GM06990 (cell line): ENCODE results near the gene GPX7.

Experiments used
- DNase-seq: peaks from one replicate; pipeline ENCODE4 v3.0.0-alpha.2; 2011; ENCODE audit not compliant: insufficient read length; ENCODE audit errors: extremely low read depth
- H3K27me3 ChIP-seq: replicated peaks from 2 replicates; pipeline ENCODE4 v1.6.0; 2011; ENCODE audit warnings: low read length; ENCODE audit not compliant: control insufficient read depth, insufficient read depth
- H3K36me3 ChIP-seq: 2 replicates; pipeline ENCODE4 v1.5.1; 2011; ENCODE audit warnings: low read length; ENCODE audit not compliant: control insufficient read depth, insufficient read depth
- H3K4me3 ChIP-seq: replicated peaks from 2 replicates; pipeline ENCODE4 v1.5.1; 2011; ENCODE audit warnings: low read depth, mild to moderate bottlenecking, control low read depth, low read length
- TF ChIP-seq, protein P1 (sequence below): IDR thresholded peaks from 2 replicates; pipeline ENCODE4 v1.5.1; 2011; ENCODE audit warnings: low read length, control low read depth, mild to moderate bottlenecking, inconsistent platforms; ENCODE audit not compliant: insufficient read depth, poor library complexity, severe bottlenecking

GPX7 gene

DNA sequence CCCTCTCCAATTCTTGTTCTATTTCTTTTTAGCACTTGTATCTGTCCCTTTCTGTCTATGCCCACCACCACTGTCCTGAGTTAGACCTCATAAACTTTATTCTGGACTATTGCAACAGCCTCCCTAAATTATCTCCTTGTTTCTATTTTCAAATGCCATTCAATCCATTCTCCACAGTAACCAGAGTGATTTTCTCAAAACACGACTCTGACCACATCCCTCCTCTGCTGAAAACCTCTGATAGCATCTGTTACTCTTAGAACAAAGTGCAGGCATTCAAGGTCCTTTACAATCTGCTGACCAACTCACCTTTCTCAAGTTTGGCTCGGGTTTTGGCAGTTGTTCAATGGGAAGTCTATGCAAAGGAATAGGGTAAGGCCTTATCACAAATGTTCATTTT is 22.8 kb upstream of the GPX7 start:
- no peaks in the 10 kb centered on the region for H3K36me3 ChIP-seq
- TF ChIP-seq, protein P1, sequence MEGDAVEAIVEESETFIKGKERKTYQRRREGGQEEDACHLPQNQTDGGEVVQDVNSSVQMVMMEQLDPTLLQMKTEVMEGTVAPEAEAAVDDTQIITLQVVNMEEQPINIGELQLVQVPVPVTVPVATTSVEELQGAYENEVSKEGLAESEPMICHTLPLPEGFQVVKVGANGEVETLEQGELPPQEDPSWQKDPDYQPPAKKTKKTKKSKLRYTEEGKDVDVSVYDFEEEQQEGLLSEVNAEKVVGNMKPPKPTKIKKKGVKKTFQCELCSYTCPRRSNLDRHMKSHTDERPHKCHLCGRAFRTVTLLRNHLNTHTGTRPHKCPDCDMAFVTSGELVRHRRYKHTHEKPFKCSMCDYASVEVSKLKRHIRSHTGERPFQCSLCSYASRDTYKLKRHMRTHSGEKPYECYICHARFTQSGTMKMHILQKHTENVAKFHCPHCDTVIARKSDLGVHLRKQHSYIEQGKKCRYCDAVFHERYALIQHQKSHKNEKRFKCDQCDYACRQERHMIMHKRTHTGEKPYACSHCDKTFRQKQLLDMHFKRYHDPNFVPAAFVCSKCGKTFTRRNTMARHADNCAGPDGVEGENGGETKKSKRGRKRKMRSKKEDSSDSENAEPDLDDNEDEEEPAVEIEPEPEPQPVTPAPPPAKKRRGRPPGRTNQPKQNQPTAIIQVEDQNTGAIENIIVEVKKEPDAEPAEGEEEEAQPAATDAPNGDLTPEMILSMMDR, result no peak
- no peak overlapping the region for H3K4me3 ChIP-seq
- H3K27me3 ChIP-seq, result no peaks in the 10 kb centered on the region; the same call in 1 of the 2 replicates
- no peak for DNase-seq

DNA sequence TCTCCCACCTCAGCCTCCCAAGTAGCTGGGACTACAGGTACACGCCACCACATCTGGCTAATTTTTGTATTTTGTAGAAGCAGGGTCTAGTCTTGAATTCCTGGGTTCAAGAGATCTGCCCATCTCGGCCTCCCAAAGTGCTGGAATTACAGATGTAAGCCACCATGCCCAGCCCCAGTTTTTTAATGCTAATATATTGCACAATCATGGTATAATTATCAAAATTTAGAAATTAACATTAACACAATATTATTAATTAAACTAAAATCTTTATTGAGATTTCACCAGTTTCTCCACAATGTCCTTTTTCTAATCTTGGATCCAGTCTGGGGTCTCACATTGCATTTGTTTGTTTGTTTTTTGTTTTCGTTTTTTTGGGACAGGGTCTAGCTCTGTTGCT is 21.9 kb upstream of the GPX7 start:
- no peak overlapping the region for H3K4me3 ChIP-seq
- no peaks in the 10 kb centered on the region; the same call in 1 of the 2 replicates for H3K27me3 ChIP-seq
- no peak for DNase-seq
- no peaks in the 10 kb centered on the region for H3K36me3 ChIP-seq
- TF ChIP-seq, protein P1, result no peak

DNA sequence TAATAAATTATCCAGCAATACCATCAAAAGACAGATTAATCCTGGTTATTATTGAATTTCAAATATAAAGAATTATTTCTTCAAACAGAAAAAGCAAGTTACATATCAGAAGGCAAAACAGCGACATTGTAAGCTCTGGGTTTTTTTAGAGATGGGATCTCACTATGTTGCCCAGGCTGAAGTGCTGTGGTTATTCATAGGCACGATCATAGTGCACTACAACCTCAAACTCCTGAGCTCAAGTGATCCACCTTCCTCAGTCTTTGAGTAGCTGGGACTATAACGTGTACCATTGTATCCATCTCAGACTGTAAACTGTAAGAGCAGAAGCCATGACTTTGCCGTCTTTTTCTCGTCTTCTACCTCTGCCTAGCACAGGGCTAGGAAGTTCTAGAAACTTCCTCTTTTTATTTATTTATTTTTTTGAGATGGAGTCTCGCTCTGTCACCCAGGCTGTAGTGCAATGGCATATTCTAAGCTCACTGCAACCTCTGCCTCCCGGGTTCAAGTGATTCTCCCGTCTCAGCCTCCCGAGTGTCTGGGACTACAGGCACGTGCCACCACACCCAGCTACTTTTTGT is 20.0 kb upstream of the GPX7 start:
- H3K36me3 ChIP-seq, result no peaks in the 10 kb centered on the region
- no peak for DNase-seq
- H3K4me3 ChIP-seq, result no peak overlapping the region
- TF ChIP-seq, protein P1, result no peak
- no peaks in the 10 kb centered on the region; the same call in 1 of the 2 replicates for H3K27me3 ChIP-seq

DNA sequence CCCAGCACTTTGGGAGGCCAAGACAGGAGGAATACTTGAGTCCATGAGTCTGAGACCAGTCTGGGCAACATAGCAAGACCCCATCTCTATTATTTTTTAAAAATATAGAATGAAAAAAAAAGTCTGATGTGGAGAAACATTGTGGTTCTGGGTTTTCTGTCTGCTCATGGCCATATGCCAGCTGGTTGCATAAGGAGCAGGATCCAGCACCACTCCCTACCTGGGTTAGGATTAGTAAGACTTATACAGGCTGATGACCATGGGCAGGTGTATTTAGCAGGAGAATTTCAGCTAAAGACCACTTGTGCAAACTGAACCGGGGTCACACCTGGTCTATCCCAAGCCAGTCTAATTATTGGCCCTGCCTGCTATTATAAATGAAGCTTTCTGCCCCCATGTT is 16.7 kb upstream of the GPX7 start:
- no peak for DNase-seq

DNA sequence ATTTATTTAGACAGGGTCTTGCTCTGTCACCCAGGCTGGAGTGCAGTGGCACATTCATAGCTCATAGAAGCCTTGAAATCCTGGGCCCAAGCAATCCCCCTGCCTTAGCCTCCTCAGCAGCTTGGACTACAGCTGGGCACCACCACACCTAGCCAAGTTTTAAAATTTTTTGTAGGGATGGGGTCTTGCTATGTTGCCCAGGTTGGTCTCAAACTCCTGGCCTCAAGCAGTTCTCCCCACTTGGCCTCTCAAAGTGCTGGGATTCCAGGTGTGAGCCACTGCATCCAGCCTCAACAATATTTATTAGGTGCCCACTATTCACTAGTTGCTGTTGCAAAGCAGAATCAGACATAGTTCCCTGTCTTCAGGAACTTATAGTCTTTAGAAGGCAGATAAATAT is 14.1 kb upstream of the GPX7 start:
- Histone ChIP-seq H3K27me3 (no peaks in the 10 kb centered on the region), H3K36me3 (no peaks in the 10 kb centered on the region), H3K4me3 (no peak overlapping the region)
- no peak for DNase-seq
- TF ChIP-seq, protein P1, result no peak

More for the DNA sequence above, 16.7 kb upstream of the GPX7 start:
- Histone ChIP-seq H3K27me3 (no peaks in the 10 kb centered on the region; the same call in 1 of the 2 replicates), H3K4me3 (no peak overlapping the region), H3K36me3 (no peaks in the 10 kb centered on the region)
- TF ChIP-seq, protein P1, result no peak

DNA sequence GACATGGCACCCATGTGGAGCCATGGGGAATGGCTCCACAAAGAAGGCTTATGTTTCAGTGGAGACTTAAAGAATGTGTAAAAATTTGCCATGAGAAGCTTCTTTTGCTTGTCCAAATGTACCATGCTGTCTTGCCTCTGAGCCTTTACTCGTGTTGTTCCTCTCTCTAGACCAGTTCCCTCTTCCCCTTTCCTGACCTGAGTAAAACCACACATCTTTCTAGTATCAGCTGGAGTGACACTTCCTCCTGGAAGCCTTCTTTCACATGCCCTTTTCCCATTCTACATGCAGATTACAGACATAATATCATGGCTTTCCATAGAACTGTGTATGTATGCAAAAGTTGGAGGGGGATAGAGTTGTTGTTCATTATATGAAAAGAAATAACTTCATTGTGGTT is 13.6 kb upstream of the GPX7 start:
- no peak overlapping the region for H3K4me3 ChIP-seq
- H3K27me3 ChIP-seq, result no peaks in the 10 kb centered on the region
- TF ChIP-seq, protein P1, result no peak
- H3K36me3 ChIP-seq, result no peaks in the 10 kb centered on the region
- DNase-seq, result no peak
